Muscle of leg (tissue), 11 donors: ENCODE measurements around the gene MEIS1. TPM values are rescaled to one million over a fixed set of nuclear protein-coding genes. Genes with fewer than 3 reads are reported as not detected.

ENCODE experiments used
- DNase-seq: peaks from one replicate; pipeline ENCODE4 v3.0.0; 2013
- H3K27ac ChIP-seq: one replicate; pipeline ENCODE4 v1.5.1; 2013; ENCODE audit warnings: mild to moderate bottlenecking, low read length, control low read depth
- H3K27me3 ChIP-seq: one replicate; pipeline ENCODE4 v1.6.1; 2013; ENCODE audit warnings: low read length; ENCODE audit not compliant: control insufficient read depth, insufficient read depth
- H3K36me3 ChIP-seq: one replicate; pipeline ENCODE4 v1.6.1; 2013; ENCODE audit warnings: low read length; ENCODE audit not compliant: control insufficient read depth, insufficient read depth
- H3K4me1 ChIP-seq: one replicate; pipeline ENCODE4 v1.6.1; 2013; ENCODE audit warnings: low read length; ENCODE audit not compliant: control insufficient read depth, insufficient read depth
- H3K4me3 ChIP-seq: one replicate; pipeline ENCODE4 v1.5.1; 2013; ENCODE audit warnings: low read length, control low read depth
- H3K9me3 ChIP-seq: replicated peaks from 2 replicates; pipeline ENCODE4 v1.6.1; 2013; ENCODE audit warnings: low read depth, low read length; ENCODE audit not compliant: control insufficient read depth
- WGBS: methylation state at CpG from one replicate; pipeline ENCODE4 v1.1.5; 2013; ENCODE audit warnings: missing lambda C conversion rate; ENCODE audit not compliant: insufficient coverage; 5-methylcytosine and 5-hydroxymethylcytosine counted together
- polyA plus RNA-seq, 8 donors: library from polyadenylated mRNA; unstranded; fragments of 120-200 nt; gene quantifications; one replicate each; pipeline versions ENCODE4 v1.2.1 to v1.2.3, GENCODE V29; 2013; ENCODE audit warnings: inconsistent platforms in 1 of 8, low replicate concordance in 1 of 8; ENCODE audit not compliant: insufficient read length in 8 of 8, insufficient read depth in 1 of 8
- total RNA-seq: library from RNA; stranded (reverse); fragments of 120-200 nt; gene quantifications from one replicate; pipeline ENCODE4 v1.2.4, GENCODE V29; 2013

Gene MEIS1
- total and polyA plus RNA-seq, 9 donors = 4.5 to 14.5 (median 11.0) TPM

DNA sequence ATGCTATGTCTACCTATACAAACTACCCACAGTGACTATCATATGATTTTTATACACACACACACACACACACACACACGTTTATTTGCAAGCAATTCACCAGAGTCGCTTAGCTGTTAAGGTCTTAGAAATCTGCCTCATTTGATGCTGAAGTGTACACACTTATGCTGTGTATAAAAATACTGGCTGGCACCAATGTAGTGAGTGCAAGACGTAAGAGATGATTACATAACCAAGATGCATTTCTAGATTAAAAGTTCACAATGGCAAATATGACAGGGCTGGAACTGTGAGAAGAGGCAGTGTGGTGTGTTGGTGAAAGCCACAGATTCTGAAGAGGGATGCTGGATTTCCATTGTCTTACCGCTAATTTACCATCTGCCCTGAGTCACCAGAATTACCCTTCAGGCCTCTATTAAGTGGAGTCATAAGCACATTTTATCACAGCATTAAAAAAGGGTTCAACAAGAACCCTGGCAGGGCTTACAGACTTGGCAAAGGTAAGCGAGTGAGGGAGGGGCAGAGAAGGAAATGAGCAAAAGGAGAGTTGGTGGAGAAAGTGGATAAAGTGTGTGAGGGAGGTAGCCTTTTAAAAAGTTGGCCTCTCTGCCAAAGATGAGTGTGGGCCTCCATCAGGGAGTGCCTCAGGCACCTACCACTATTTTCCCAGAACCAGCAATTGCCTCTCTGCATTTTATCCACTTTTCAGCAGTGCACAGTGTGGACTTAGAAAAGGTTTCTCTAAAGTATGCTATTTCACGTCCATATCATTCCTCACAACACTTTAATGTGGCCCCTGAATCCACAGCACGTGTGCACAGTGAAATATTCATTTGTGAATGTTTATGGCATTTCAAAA is 21.5 kb downstream of the MEIS1 start:
- H3K27me3 ChIP-seq = no peaks in the 10 kb centered on the region
- no peaks in the 10 kb centered on the region for H3K9me3 ChIP-seq
- no peak overlapping the region for H3K4me3 ChIP-seq
- no peak overlapping the region for H3K27ac ChIP-seq
- WGBS = 40% methylated on average over 1 of the region's 7 CpGs
- H3K36me3 ChIP-seq = no peaks in the 10 kb centered on the region
- H3K4me1 ChIP-seq = no peaks in the 10 kb centered on the region
- no peak for DNase-seq

DNA sequence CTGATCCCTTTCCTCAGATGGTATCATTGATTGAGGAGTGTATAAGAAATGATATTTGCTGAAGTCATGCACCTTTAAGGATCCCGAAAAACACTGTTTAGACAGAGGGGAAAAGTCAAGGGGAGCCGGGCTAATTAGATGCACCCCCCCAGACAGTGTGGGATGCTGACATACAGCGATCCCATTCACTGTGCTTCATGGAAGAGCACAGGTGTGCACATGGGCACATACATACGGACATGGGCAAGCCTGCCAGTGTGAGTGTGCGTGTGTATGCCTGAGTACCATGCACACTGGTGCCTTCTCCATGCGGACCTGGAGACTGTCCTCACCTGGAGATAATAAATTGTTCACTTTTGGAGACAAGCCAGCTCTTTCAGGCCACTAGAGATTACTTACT is 22.6 kb downstream of the MEIS1 start:
- Histone ChIP-seq H3K27ac (no peak overlapping the region), H3K27me3 (no peaks in the 10 kb centered on the region), H3K4me3 (no peak overlapping the region), H3K36me3 (no peaks in the 10 kb centered on the region), H3K4me1 (no peaks in the 10 kb centered on the region), H3K9me3 (no peaks in the 10 kb centered on the region)
- DNase-seq = no peak
- WGBS = 93% methylated on average over 5 of the region's 6 CpGs

DNA sequence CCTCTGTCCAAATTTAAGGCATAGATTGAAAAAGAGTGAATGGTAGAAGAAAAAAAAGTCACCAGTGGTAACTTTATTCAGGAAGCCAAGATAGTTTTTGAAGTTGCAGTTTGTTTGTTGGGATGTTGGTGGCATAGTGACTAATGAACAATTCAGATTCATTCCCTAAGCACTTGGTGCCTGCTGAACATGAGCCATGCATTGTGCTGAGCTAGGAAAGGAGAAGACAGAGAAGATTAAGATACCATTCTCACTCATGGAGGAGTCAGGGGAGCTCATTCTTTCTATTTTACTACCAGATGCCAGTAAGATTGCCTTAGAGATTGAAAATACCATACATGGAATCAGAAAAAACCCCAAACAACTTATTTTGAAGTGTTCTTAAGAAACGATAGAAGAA is 25.1 kb downstream of the MEIS1 start:
- WGBS = no CpG with 5 or more reads among the region's 1 CpG
- H3K27me3 ChIP-seq = no peaks in the 10 kb centered on the region
- H3K4me3 ChIP-seq = no peak overlapping the region
- DNase-seq = no peak
- no peaks in the 10 kb centered on the region for H3K9me3 ChIP-seq
- no peaks in the 10 kb centered on the region for H3K4me1 ChIP-seq
- H3K27ac ChIP-seq = no peak overlapping the region
- peaks cover 7% of the 10 kb centered on the region for H3K36me3 ChIP-seq

DNA sequence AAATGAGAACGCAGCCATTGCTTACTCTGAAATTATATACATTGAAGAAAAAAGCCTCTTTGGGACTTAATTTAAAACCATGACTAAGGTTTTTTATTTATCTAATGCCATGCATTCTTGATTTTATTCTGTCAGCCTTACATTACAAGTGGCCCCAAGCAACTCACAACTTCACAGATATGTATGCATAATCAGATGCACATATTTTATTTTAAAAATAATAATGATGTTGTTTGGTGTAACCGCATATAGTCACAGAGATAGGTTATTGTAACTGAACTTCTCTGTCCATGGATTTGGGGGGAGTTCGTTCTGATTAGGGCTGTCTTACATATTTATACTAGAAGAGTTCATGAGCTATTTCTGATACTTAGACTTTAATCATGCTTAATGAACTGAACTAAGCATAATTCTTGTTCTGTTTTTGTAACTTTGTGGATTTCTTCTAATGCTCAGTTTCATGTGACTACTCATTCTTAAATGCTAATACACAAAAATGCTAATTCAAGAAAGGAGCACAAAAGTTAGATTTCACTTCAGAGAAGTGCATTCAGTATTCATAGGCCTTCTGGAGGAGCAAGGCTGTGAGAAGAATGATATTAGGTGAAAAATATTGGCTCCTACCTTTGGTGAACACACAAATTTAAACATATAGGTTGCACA is 26.2 kb downstream of the MEIS1 start:
- WGBS = no CpG with 5 or more reads among the region's 3 CpGs
- DNase-seq = no peak
- H3K4me3 ChIP-seq = no peak overlapping the region
- H3K9me3 ChIP-seq = no peaks in the 10 kb centered on the region
- H3K36me3 ChIP-seq = peaks cover 7% of the 10 kb centered on the region
- H3K27ac ChIP-seq = no peak overlapping the region
- no peaks in the 10 kb centered on the region for H3K27me3 ChIP-seq
- H3K4me1 ChIP-seq = no peaks in the 10 kb centered on the region

DNA sequence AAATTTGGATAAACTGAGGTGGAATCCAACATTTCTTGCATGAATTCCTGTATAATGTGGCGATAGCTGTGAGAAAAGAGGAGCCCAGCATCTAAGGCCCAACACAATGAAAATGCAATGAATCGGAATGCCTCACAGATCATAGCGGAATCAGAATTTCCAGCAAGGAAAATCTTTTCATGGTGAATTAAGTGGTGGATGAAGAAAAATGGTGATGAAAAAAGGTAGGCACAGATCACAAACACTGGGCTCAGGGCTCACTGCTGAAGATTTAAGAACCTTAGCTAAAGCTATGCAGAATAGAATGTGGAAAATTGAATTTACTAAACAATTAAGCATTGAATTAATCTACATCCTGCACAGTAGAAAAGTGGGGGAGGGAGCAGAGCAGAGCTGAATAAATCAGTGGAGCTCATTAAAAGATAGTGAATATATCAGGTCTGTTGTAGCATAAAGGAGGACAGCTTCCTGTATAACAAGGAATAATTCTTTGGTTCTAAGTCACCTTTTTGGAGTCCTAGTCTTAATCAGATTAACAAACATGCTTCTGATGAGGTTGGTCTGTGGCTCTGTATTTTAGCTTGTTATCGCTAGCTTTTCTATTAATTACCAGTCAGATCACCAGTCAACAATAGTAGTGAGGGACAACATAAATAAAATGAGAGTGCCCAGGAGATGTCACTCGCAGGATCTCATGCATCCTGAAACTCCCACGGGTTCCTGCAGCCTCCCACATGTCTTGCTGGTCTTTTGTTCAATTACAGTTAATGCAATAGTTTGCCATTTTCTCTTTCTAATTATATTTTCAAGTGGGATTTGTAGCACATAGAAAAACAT is 27.0 kb downstream of the MEIS1 start:
- Histone ChIP-seq H3K27me3 (no peaks in the 10 kb centered on the region), H3K4me1 (no peaks in the 10 kb centered on the region), H3K36me3 (peaks cover 9% of the 10 kb centered on the region), H3K27ac (no peak overlapping the region), H3K9me3 (no peaks in the 10 kb centered on the region), H3K4me3 (no peak overlapping the region)
- no peak for DNase-seq
- WGBS = 93% methylated on average over 2 of the region's 6 CpGs

DNA sequence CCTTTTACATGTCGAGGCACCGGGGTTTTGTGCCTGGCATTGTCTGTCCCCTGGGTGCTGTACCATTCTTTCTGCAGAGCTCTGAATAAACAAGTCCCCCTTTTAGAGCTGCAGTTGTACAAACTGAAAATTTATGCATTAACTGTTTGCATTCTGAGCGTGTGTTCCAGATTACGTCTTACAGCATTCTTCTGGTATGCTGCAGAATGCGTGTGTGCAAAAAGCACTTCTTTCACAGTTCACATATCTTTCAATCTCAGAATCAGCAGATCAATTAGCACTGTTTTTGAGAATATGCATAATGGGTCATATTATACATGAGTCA is 27.5 kb downstream of the MEIS1 start:
- Histone ChIP-seq H3K4me1 (no peaks in the 10 kb centered on the region), H3K27me3 (no peaks in the 10 kb centered on the region), H3K36me3 (peaks cover 9% of the 10 kb centered on the region), H3K9me3 (no peaks in the 10 kb centered on the region), H3K4me3 (no peak overlapping the region), H3K27ac (no peak overlapping the region)
- WGBS = 35% methylated on average over 2 of the region's 5 CpGs
- DNase-seq = no peak

DNA sequence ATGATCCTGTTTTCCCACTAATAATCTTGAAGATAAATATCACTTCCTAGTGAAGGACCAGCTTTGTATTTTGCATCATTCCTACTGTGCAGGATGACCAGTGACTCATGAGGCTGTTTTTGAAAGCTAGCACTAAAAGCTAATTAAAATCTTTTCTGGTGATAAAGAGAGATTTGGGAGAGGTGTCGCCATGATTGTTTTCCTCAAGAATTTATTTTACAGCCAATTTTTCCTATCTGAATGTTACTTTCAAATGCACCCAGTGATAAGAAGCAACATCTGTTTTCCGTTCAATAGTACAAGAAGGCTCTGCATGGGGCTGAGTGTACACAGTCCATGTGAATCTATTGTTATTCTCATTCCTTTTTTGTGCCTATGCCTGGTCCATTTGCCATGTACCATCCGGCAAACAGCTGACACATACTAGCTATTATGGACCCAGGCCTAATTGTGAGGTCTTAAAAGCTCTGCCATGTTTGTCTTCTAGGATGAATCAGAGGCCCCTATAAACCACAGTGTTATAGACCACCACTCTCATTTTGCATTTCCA is 28.4 kb downstream of the MEIS1 start:
- H3K9me3 ChIP-seq = no peaks in the 10 kb centered on the region
- H3K27me3 ChIP-seq = no peaks in the 10 kb centered on the region
- peaks cover 9% of the 10 kb centered on the region for H3K36me3 ChIP-seq
- no peak overlapping the region for H3K4me3 ChIP-seq
- no peak for DNase-seq
- H3K27ac ChIP-seq = no peak overlapping the region
- 80% methylated on average over 2 of the region's 3 CpGs for WGBS
- no peaks in the 10 kb centered on the region for H3K4me1 ChIP-seq

DNA sequence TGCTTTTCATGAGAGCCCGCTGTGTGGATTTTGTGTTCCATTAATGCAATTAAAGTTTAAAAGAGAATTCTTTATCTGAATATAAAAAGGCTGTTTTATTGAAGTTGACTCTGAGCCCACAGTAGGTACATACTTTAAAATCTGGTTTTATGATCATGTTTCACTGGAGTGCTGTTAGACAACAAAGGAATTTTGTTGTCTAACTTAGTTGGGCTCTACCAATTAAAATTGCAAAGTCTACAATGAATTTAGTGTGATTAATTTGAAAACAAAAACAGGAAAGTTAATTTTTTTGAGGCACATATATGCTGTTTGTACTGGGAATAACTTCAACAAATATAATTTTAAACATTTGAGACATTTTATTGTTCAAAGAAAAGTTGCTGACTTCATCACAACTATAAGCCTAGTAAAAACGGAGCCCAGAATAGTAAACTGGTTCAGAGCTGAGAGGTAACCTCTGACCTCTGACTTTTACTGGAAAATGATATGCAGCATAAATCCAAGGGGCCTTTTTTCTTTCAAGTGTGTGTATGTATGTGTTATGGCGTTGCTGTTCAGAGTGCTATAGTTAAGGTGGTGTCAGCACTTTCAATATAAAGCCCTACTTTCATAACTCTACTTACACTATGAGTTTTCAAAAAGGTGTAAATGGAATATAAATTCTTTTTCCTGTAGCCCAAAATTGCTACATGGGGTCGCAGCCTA is 30.2 kb downstream of the MEIS1 start:
- Histone ChIP-seq H3K4me1 (peaks cover 2% of the 10 kb centered on the region), H3K4me3 (no peak overlapping the region), H3K9me3 (no peaks in the 10 kb centered on the region), H3K27me3 (no peaks in the 10 kb centered on the region), H3K27ac (no peak overlapping the region), H3K36me3 (peaks cover 9% of the 10 kb centered on the region)
- WGBS = no CpG with 5 or more reads among the region's 4 CpGs
- DNase-seq = no peak

DNA sequence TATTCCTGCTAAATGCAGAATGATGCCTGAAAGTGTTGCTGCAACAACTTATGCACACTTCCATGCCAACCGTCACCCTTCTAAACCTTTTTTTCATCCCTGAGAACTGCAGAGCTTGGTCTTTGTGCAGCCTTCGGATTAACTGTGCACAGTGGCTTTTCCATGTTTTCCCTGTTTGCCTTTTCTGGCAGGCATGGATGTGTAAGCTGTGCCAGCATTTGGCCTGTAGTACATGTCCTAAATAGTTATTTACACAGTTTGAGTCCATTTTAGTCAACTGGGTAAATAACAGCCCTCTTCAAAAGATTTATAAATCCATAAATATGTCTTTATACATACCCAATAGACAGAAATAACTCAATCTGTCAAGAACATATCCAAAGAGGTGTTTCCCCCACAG is 31.5 kb downstream of the MEIS1 start:
- Histone ChIP-seq H3K9me3 (no peaks in the 10 kb centered on the region), H3K27ac (no peak overlapping the region), H3K4me3 (no peak overlapping the region), H3K36me3 (peaks cover 9% of the 10 kb centered on the region), H3K4me1 (peaks cover 2% of the 10 kb centered on the region), H3K27me3 (no peaks in the 10 kb centered on the region)
- DNase-seq = no peak
- WGBS = 78% methylated on average over 1 of the region's 2 CpGs
